HG03064 (cell line): ENCODE measurements around the gene RNF13.

Experiments used
- ATAC-seq: cut with Tn5 transposase; IDR thresholded peaks from one replicate; pipeline ENCODE4 v1.9.1; 2021; ENCODE audit warnings: low read depth; ENCODE audit not compliant: unreplicated experiment

RNF13 gene, protein sequence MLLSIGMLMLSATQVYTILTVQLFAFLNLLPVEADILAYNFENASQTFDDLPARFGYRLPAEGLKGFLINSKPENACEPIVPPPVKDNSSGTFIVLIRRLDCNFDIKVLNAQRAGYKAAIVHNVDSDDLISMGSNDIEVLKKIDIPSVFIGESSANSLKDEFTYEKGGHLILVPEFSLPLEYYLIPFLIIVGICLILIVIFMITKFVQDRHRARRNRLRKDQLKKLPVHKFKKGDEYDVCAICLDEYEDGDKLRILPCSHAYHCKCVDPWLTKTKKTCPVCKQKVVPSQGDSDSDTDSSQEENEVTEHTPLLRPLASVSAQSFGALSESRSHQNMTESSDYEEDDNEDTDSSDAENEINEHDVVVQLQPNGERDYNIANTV

DNA sequence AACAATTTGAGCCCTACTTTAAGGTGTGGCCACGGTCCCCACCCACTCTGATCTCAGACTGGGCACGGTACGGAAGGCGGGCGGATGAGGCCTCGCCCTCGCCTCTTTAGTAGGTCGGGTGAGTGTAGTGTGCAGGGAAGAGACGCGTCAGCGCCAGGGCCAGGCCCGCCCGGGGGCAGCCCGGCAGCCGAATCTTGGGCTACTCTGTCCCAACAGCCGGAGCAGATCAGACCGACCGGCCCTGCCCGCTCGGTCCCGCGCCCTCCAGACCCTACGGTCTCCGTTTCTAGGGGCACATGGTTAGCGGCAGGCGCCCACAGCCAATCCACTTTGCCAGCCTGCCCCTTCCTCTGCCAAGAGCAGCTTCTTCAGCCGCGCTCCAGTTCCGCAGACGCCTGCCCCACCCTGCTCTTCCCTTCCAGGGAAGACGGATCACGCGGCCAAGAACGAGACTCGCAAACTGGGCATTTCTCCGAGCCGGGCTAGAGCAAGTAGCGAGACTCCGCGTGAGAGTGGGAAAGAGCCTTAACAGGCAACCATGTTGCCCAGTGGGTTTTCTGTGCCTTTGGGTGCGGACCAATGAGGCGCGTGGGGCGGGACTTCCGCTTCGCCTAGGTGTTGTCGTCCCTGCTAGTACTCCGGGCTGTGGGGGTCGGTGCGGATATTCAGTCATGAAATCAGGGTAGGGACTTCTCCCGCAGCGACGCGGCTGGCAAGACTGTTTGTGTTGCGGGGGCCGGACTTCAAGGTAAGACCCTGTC lies at the start of gene RNF13:
Gene RNF13 (plus strand): TSS at position 610 of the 761 bp plus-strand sequence. CDS start 32,812 bp downstream, outside the sequence.
- ATAC-seq = peak; percentile 93

DNA sequence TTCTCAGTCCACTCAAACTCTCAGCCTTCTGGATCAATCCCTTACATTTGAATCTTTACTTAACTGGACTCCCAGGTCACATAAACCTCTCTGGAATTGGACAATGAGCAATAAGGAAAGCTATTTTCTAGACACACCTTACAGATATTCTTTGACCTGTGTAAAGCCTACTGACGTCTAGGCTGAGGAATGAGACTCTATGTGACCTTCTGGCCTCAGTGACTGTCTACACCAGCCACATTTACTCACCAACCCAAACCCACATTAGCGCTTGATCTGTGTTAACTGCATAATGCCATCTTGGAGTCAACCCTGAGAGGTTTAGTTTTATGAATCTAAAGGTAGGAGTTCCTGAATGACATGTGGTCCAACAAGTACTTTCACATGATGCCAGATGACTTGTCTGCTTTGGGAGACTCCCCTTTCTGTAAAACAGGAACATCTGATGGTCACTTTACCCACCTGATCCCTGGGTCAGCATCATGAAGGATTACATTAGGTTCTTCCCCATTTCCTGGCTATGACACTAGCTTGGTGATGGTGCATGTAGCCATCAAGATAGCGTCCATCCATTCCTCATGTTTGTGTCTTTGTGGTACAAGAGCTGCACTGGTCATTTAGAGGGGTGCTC lies 49.3 kb upstream of the RNF13 start:
- ATAC-seq = no peak

DNA sequence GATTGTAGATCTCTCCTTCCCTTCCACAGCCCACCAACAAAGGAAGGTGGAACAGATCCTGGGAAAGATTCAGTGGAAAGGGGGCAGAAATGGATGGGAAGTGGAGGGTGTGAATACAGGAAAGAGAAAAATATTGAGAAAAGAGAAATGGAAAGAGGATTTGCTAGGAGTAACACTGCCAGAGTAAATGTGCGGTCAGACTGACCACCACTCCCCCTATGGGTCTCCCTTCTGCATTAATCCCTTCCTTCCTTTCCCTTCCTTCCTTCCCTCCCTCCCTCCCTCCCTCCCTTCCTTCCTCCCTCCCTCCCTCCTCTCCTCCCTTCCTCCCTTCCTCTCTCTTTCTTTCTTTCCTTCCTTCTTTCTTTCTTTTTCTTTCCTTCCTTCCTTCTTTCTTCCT lies 48.7 kb upstream of the RNF13 start:
- no peak for ATAC-seq

DNA sequence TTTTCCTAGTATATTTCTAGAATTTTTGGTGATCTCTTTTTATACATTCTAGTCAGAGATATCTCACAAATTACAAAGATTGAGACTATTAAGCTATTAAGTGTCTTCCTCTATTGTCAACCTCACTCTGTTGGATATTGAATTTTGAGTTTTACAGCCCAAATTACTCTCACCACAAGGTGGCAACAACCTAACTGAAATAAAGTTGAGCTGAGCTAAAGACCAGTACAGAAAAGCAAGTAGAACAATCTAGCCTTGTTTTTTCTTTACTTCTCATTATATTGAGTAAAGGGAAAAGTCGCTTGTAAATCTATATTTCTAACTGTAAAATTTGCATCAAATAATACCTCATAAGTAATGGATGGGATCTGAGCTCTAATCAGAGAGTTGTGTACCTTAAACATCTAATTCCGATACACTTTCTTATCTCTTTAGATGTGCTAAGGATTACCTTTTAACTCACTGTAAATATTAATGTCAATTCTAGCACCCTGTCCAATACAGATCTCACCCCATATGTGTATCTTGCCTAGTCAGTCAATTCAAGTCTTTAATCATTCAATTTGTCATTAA lies 47.2 kb upstream of the RNF13 start:
- no peak for ATAC-seq

DNA sequence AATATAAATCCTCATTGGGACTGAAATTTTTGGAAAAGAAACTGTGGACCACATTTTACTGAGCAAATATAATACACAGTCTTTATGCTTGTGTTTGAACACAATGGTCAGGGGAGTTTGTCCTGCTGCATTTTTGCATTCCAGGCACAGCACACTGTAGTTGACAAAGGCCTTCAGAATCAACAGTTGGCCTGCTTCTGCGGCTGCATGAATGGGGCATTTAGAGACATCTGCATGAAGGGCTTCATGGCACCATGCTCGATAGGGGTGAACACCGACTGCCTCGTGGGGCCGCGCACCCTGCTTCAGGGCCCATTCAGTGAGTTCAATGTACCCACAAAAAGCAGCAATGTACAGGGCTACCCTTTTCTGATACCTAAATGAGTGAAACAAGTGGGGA lies 45.3 kb upstream of the RNF13 start:
- ATAC-seq = no peak

DNA sequence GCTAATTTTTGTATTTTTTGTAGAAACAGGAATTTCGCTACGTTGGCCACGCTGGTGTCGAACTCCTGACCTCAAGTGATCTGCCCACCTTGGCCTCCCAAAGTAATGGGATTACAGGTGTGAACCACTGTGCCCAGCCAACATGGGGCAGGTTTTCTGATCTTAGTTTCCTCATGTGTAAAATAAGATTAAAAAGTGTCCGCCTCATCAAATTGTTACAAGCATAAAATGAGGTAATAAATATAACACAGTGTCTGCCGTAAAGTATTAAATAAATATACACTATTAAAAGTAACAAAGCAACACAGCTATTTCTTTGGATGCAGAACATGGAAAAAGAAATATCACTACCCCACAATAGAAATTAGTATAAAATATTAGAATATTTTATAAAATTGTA lies 44.3 kb upstream of the RNF13 start:
- no peak for ATAC-seq

DNA sequence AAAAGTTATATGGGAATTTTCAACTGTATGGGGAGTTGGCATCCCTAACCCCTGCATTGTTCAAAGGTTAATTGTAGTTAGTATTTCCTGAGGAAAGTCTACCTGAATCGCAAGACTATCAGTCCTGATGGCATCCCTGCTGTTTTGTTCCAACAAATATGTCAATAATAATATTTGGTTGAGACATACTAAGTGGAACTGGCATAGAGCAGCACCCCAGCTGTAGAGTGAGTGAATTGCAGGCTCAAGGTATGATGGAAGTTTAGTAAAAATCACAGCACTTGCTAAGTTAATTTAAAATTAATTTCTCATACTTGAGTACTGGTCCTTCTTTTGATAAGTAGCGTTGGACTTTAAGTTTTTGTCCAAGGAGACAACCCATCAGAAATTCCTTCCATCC lies 42.8 kb upstream of the RNF13 start:
- ATAC-seq = no peak

DNA sequence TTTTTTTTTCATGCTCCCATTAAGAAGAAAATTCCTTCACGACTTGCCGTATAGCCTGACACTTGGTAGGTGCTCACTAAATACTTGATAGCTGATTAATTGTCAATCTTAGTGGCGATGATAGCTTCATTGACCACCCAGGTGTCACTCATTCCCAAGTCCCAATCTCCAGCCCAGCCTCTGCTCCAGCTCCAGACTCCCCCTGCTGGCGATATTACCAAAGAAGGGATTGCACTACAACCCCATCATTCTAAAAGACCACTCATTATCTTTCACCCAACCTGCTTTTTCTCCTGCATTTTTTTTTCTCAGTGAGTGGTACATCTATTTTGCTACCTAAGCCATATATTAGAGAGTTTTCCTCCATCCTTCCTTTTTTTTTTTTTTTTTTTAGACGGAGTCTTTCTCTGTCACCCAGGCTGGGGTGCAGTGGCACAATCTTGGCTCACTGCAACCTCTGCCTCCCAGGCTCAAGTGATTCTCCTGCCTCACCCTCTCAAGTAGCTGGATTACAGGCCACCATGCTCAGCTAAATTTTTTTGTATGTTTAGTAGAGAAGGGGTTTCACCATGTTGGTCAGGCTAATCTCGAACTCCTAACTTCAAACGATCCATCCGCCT lies 41.3 kb upstream of the RNF13 start:
- no peak for ATAC-seq

DNA sequence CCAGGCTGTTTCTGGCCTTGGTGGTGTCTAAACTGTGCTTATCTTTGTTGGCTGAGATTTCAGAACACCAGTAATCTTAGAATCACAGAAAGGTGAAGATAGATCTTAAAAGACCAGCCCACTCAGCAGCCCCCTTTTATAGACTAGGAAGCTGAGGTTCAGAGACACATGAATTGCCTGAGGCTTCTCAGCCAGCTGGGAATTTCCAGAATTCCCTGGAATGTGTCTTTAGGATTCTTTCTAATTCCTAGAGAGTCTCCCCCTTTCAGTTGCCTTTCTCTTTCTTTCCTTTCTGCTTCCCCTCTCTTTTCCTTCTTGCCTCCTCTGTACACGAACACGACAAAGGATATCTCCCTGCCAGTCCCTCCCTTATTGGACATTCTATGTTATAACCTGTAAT lies 40.2 kb upstream of the RNF13 start:
- ATAC-seq = no peak

DNA sequence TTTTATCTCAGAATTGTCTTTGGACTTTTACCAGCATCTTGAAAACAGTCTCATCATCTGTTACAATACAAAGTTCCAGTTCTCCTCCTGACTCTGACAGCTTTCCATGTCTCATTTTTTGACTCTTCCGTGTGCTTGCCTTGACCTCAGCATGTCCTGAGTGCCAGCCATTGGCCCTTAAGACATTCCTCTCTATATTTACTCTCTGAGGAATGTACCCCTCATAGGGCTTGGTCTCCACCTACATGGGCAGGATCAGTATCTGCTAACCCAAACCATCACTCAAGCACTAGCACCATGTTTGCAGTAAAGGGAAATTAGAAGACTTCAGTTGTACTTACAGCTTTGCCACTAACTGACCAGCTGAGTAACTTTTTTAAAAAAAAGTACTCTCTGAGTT lies 36.8 kb upstream of the RNF13 start:
- no peak for ATAC-seq

DNA sequence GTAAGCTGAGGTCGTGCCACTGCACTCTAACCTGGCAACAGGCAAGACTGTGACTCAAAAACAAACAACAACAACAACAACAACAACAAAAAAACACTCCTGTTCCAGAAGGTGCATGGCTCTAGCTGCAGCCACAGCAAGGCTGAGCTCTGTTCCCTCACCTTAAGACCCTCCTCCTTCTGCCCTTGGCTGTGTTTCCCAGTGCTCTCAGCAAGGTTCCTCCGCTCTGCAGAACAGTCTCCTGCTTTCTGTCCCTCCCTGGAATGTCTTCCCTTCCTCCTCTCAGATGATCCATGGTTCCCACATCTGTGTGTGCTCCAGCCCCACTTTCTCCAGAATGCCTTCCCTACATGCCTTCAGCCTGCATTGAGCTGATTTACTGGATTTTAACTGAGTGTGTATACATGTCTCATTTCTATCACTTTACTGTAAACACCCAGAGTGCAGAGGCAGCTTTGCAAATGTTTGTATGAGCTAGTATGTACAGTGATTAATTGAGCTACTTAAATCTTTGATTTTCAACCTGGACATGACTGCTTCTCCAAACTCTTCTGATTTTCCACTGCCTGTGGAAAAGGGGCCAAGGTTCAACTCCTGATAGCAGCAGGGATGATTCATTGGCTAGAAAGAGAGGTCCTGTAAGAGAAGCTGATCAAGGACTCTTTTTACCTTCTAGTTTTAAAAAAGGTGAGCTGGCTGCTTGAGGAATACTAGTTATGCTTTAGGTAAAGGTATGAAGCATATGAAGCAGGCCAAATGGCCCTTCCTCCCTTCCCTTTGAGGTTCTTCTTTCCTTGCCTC lies 35.4 kb upstream of the RNF13 start:
- ATAC-seq = no peak

DNA sequence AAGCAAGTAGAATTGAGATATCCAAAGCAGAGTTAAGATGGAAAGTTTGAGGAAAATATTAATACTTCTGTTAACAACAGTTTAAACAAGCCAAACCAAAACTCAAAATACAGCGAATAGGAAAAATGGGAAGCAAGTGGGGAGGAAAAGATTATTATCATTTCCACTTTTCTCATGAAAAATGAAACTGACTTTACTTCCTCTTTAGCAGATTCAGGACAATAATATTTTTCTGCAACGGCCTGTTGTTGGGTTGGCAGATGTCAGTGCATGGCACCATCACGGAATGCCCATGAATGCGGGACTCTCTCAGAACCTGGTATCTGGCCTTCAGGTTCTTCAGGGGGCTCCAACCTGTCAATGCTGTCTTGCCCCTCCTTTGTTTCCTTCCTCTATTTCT lies 31.8 kb upstream of the RNF13 start:
- no peak for ATAC-seq

DNA sequence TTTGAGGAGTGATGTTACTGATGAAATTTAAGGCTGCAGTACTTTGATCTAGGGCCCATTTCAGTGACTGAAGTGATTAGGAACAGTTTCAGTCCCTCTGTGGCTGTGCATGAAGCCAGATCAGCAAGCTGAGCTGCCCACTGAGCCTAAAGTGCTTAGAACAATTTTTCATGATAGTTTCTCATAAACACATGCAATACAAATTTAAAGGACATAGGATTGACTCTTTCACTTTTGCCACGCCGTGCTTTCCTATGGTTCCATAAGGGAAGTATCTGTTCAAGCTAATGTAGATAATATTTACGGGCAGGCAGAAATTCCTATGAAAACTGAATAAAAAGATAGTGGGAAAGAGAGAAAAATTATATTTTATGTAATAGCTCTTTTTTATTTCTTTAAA lies 31.3 kb upstream of the RNF13 start:
- no peak for ATAC-seq

DNA sequence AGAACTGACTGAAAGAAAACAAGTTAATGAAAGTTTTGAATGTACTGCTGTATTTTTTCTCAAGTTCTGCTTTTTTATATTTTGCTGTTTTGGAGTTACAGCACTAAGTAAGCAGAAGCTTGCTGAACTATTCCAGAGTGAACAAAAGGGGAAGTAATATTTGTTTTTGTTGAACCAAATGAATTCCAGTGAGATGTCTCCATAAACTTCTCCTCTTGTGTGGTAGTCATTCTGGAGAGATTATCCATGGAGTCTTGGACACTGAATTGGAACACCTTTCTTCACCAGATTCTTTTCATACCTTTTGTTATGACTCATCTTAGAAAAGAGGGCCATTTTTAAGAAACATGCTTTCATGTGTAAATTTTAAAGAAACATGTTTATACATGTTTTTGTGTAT lies 29.4 kb upstream of the RNF13 start:
- no peak for ATAC-seq

DNA sequence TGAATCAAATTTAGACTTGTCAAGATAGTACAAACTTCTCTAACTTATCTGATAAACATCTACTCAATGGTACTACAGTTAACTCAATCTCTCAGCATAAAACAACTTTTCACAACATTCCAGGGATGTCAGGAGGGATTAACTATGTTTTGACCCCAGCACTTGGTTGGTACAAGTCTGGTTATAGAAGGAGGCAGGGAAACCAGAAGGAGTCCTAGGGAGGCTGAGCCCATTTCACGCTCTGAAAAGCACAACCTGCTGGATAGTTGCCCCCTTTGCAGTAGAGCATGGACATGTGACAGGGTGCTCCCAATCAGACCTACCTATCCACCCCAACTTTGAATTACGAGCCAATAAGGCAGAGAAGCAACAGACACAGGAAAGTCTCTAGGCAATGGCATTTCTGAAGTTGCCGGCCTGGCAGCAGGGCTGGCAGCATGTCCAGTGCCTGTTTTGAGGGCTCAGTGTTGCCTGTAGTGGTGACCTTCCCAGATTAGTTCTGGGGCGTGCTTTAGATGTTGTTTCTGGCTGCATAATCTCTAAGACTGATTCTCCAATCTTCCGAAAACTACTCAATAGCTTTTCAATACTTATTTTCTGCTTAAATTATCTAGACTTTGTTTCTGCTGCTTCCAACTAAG lies 28.8 kb upstream of the RNF13 start:
- ATAC-seq = no peak

DNA sequence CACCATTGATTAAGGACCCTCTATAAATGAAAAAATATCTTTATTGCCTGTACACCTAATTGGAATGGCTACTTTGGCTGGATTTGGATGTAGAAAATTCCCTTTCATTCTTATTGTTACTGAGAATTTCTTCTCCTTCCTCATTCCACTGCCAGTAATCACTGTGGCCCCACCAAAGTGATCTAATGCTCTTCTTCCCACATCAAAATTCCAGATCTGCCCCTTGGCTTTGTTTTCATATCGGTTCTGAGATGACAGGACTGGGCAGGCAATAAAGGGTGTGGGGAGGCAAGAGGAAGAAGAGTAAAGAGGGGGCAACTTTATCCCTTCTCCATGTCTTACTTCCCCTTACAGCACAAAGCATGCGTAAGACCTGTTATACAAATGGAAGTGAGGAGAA lies 22.7 kb upstream of the RNF13 start:
- no peak for ATAC-seq

DNA sequence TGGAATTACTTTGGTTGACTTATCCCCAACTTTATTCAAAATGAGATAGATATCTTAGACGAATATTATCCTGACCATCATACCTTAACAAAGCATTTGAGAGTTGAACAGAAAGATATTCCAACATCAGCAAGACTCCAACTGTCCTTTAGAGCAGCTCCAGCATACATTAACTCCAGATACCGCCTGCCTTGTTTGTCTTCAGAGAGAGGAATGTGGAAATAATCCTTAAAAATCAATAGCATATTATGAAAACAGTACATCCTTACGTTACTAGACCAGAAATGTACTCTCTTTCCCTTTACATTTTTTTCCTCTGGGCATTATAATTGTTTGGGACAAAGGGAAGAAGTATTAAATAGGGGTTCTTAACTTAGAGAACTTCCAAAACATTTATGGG lies 22.3 kb upstream of the RNF13 start:
- ATAC-seq = no peak

DNA sequence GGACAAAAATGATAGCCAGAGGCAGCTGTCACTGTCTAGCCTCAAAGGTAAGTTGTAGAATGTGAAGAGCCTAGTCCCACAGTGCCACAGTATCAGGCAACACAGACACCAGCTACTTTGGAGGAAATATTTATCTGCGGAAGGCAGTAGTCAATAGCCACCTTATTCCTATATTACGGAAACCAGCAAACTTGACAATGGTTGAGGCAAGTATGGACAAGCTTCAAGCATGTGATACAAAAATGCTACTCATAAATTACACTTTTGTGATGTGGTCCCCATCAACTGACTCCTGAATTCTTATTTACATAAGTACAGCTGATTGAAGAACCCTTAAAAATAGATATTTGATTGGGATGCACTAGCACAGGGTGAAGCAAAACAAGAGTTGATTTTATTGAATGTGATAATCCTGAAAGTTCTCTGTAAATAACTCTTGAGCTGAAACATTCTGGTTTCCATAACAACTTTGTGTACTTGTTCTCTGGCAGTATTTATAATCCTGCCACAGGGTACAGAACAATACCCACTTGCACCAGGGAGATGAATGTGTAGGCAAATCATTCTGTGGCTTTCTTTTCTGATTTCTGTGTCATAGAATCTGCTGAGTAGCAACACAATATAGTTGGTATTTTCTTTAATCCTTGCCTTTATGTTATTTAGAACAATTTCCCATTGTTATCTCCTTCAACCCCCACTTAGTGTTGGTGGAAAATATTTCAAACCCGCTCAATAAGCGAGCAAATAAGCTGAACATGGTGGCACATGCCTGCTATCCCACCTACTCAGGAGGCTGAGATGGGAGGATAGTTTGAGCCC lies 20.4 kb upstream of the RNF13 start, which contains the start of gene ANKUB1:
Gene ANKUB1 (minus strand): TSS at position 103 of the 819 bp plus-strand sequence. CDS start 188 bp downstream, outside the sequence.
- ATAC-seq = no peak

DNA sequence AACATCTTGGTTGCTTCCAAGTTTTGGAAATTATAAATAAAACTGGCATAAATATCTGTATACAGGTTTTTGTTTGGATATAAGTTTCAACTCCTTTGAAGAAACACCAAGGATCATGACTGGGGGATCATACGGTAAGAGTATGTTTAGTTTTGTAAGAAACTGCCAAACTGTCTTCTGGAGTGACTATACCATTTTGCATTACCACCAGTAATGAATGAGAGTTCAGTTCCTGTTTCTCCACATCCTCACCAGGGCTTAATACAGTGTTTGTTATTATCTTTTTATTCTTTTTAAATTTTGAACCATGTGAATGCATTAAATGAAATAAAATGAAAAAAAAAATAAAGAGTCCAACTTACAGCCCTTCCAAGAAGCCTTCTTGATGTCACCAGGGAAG lies 17.0 kb upstream of the RNF13 start:
- no peak for ATAC-seq
